Measurements from ENCODE around the gene MUC5B.

Gene MUC5B

GRCh38 chr11:1195682-1196515 lies 27.0 kb upstream of the MUC5B start:
- H3K27ac Mint-ChIP-seq = no peak overlapping the region
- no peaks in the 10 kb centered on the region for H3K9me3 Mint-ChIP-seq
- H3K4me3 Mint-ChIP-seq = no peak overlapping the region
- no peaks in the 10 kb centered on the region for H3K4me1 Mint-ChIP-seq (ENCODE audit: low read depth)
- DNase-seq (ENCODE audit: low spot score) = no peak
- H3K27me3 Mint-ChIP-seq (ENCODE audit: low read depth) = no peaks in the 10 kb centered on the region
- H3K36me3 Mint-ChIP-seq (ENCODE audit: low read depth) = no peaks in the 10 kb centered on the region

GRCh38 chr11:1196516-1197391 lies 26.1 kb upstream of the MUC5B start:
- Mint-ChIP-seq H3K36me3 (ENCODE audit: low read depth) (no peaks in the 10 kb centered on the region), H3K27ac (no peak overlapping the region), H3K4me3 (no peak overlapping the region), H3K9me3 (no peaks in the 10 kb centered on the region), H3K4me1 (ENCODE audit: low read depth) (no peaks in the 10 kb centered on the region), H3K27me3 (ENCODE audit: low read depth) (no peaks in the 10 kb centered on the region)
- DNase-seq (ENCODE audit: low spot score) = no peak

GRCh38 chr11:1197431-1197885 lies 25.4 kb upstream of the MUC5B start:
- H3K27ac Mint-ChIP-seq = no peak overlapping the region
- H3K4me3 Mint-ChIP-seq = no peak overlapping the region
- H3K27me3 Mint-ChIP-seq (ENCODE audit: low read depth) = no peaks in the 10 kb centered on the region
- no peak for DNase-seq (ENCODE audit: low spot score)
- H3K9me3 Mint-ChIP-seq = no peaks in the 10 kb centered on the region
- H3K36me3 Mint-ChIP-seq (ENCODE audit: low read depth) = no peaks in the 10 kb centered on the region
- H3K4me1 Mint-ChIP-seq (ENCODE audit: low read depth) = no peaks in the 10 kb centered on the region

GRCh38 chr11:1197886-1198560 lies 24.8 kb upstream of the MUC5B start:
- H3K4me3 Mint-ChIP-seq = no peak overlapping the region
- H3K9me3 Mint-ChIP-seq = no peaks in the 10 kb centered on the region
- H3K27ac Mint-ChIP-seq = no peak overlapping the region
- no peaks in the 10 kb centered on the region for H3K36me3 Mint-ChIP-seq (ENCODE audit: low read depth)
- DNase-seq (ENCODE audit: low spot score) = no peak
- H3K27me3 Mint-ChIP-seq (ENCODE audit: low read depth) = no peaks in the 10 kb centered on the region
- H3K4me1 Mint-ChIP-seq (ENCODE audit: low read depth) = no peaks in the 10 kb centered on the region

GRCh38 chr11:1198561-1199240 lies 24.2 kb upstream of the MUC5B start:
- Mint-ChIP-seq H3K4me3 (no peak overlapping the region), H3K27me3 (ENCODE audit: low read depth) (no peaks in the 10 kb centered on the region), H3K36me3 (ENCODE audit: low read depth) (no peaks in the 10 kb centered on the region), H3K4me1 (ENCODE audit: low read depth) (no peaks in the 10 kb centered on the region), H3K27ac (no peak overlapping the region), H3K9me3 (no peaks in the 10 kb centered on the region)
- no peak for DNase-seq (ENCODE audit: low spot score)

GRCh38 chr11:1199241-1199750 lies 23.6 kb upstream of the MUC5B start:
- no peak for DNase-seq (ENCODE audit: low spot score)
- no peaks in the 10 kb centered on the region for H3K4me1 Mint-ChIP-seq (ENCODE audit: low read depth)

GRCh38 chr11:1199751-1200610 lies 22.9 kb upstream of the MUC5B start:
- Mint-ChIP-seq H3K4me1 (ENCODE audit: low read depth) (no peaks in the 10 kb centered on the region), H3K36me3 (ENCODE audit: low read depth) (no peaks in the 10 kb centered on the region), H3K9me3 (no peaks in the 10 kb centered on the region), H3K27ac (no peak overlapping the region), H3K27me3 (ENCODE audit: low read depth) (no peaks in the 10 kb centered on the region), H3K4me3 (no peak overlapping the region)
- DNase-seq (ENCODE audit: low spot score) = no peak

More at GRCh38 chr11:1199241-1199750, 23.6 kb upstream of the MUC5B start:
- no peak overlapping the region for H3K4me3 Mint-ChIP-seq
- H3K9me3 Mint-ChIP-seq = no peaks in the 10 kb centered on the region
- no peaks in the 10 kb centered on the region for H3K27me3 Mint-ChIP-seq (ENCODE audit: low read depth)
- H3K27ac Mint-ChIP-seq = no peak overlapping the region
- no peaks in the 10 kb centered on the region for H3K36me3 Mint-ChIP-seq (ENCODE audit: low read depth)

- Mint-ChIP-seq H3K4me1 (ENCODE audit: low read depth) (no peaks in the 10 kb centered on the region), H3K4me3 (no peak overlapping the region), H3K9me3 (no peaks in the 10 kb centered on the region), H3K27me3 (ENCODE audit: low read depth) (no peaks in the 10 kb centered on the region), H3K27ac (no peak overlapping the region), H3K36me3 (ENCODE audit: low read depth) (no peaks in the 10 kb centered on the region)
- DNase-seq (ENCODE audit: low spot score) = no peak
These were observed 22.2 kb upstream of the MUC5B start for GRCh38 chr11:1200611-1201191.

- Mint-ChIP-seq H3K27me3 (ENCODE audit: low read depth) (no peaks in the 10 kb centered on the region), H3K4me3 (no peak overlapping the region), H3K4me1 (ENCODE audit: low read depth) (no peaks in the 10 kb centered on the region), H3K9me3 (no peaks in the 10 kb centered on the region), H3K36me3 (ENCODE audit: low read depth) (no peaks in the 10 kb centered on the region), H3K27ac (no peak overlapping the region)
- DNase-seq (ENCODE audit: low spot score) = no peak
These were observed 21.3 kb upstream of the MUC5B start for GRCh38 chr11:1201395-1202153.

- Mint-ChIP-seq H3K4me1 (ENCODE audit: low read depth) (no peaks in the 10 kb centered on the region), H3K4me3 (no peak overlapping the region), H3K9me3 (no peaks in the 10 kb centered on the region), H3K27ac (no peak overlapping the region), H3K27me3 (ENCODE audit: low read depth) (no peaks in the 10 kb centered on the region), H3K36me3 (ENCODE audit: low read depth) (no peaks in the 10 kb centered on the region)
- no peak for DNase-seq (ENCODE audit: low spot score)
These were observed 20.6 kb upstream of the MUC5B start for GRCh38 chr11:1202154-1202775.

GRCh38 chr11:1202776-1203504 lies 19.9 kb upstream of the MUC5B start:
- Mint-ChIP-seq H3K27me3 (ENCODE audit: low read depth) (no peaks in the 10 kb centered on the region), H3K4me3 (no peak overlapping the region), H3K36me3 (ENCODE audit: low read depth) (no peaks in the 10 kb centered on the region), H3K4me1 (ENCODE audit: low read depth) (no peaks in the 10 kb centered on the region), H3K27ac (no peak overlapping the region), H3K9me3 (no peaks in the 10 kb centered on the region)
- peak; percentile 44 for DNase-seq (ENCODE audit: low spot score)
